Activated naive CD4-positive, alpha-beta T cell treated with anti-CD3 and anti-CD28 coated beads, Interleukin-2, amount 50 U/mL, for 24 hours (primary cell): ENCODE results near the gene ZNF182.
"Not testable (repeated sequence)": the region's sequence is repeated elsewhere in the genome, so short reads cannot be mapped to it uniquely, and the experiment has no call there.

Experiments used
- H3K27ac Mint-ChIP-seq: one replicate; pipeline ENCODE4 v1.8.0; 2021; ENCODE audit warnings: mild to moderate bottlenecking, mixed read lengths
- H3K27me3 Mint-ChIP-seq: one replicate; pipeline ENCODE4 v1.8.0; 2021; ENCODE audit warnings: mixed read lengths
- H3K36me3 Mint-ChIP-seq: one replicate; pipeline ENCODE4 v1.8.0; 2021; ENCODE audit warnings: mixed read lengths
- H3K4me1 Mint-ChIP-seq: one replicate; pipeline ENCODE4 v1.8.0; 2021; ENCODE audit warnings: mixed read lengths
- H3K4me3 Mint-ChIP-seq: one replicate; pipeline ENCODE4 v1.8.0; 2021; ENCODE audit warnings: mild to moderate bottlenecking, mixed read lengths
- H3K9me3 Mint-ChIP-seq: one replicate; pipeline ENCODE4 v1.8.0; 2021; ENCODE audit warnings: mixed read lengths

The ZNF182 gene

DNA sequence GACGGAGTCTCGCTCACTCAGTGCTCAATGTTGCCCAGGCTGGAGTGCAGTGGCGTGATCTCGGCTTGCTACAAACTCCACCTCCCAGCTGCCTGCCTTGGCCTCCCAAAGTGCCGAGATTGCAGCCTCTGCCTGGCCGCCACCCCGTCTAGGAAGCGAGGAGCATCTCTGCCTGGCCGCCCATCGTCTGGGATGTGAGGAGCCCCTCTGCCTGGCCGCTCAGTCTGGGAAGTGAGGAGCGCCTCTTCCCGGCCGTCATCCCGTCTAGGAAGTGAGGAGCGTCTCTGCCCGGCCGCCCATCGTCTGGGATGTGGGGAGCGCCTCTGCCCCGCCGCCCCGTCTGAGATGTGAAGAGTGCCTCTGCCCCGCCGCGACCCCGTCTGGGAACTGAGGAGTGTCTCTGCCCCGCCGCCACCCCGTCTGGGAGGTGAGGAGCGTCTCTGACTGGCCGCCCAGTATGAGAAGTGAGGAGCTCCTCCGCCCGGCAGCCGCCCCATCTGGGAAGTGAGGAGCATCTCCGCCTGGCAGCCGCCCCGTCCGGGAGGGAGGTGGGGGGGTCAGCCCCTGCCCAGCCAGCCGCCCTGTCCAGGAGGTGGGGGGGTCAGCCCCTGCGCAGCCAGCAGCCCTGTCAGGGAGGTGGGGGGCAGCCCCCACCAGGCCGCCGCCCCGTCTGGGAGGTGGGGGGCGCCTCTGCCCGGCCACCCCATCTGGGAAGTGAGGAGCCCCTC lies 13.0 kb upstream of the ZNF182 start:
- H3K27ac Mint-ChIP-seq, H3K4me3 Mint-ChIP-seq, H3K9me3 Mint-ChIP-seq, H3K27me3 Mint-ChIP-seq, H3K36me3 Mint-ChIP-seq, H3K4me1 Mint-ChIP-seq: not testable (repeated sequence)

DNA sequence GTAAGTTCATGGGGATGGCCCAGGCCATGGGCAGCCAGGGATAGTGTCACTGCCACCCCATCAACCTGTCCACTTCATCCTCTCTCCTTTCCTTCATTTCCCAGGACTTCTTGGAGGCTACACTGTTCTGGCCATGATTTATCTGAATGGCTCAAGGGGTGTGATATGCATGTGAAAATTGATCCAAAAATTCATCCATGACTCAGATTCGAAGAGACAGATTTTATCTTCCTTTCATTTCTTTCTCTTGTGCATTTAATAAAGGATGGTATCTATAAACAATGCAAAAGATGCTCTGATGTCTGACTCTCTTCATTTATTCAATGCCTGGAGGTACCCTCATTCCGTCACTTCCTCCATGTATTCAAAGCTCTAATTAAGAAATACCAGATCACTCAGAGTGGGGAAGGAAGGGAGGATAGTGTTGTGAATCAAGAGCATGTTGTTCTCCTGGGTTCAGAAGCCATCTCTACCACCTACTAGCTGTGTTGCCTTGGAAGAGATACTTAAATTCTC lies 5.7 kb upstream of the ZNF182 start:
- not testable (repeated sequence) for H3K27me3 Mint-ChIP-seq, H3K36me3 Mint-ChIP-seq, H3K27ac Mint-ChIP-seq, H3K4me1 Mint-ChIP-seq, H3K9me3 Mint-ChIP-seq, H3K4me3 Mint-ChIP-seq

DNA sequence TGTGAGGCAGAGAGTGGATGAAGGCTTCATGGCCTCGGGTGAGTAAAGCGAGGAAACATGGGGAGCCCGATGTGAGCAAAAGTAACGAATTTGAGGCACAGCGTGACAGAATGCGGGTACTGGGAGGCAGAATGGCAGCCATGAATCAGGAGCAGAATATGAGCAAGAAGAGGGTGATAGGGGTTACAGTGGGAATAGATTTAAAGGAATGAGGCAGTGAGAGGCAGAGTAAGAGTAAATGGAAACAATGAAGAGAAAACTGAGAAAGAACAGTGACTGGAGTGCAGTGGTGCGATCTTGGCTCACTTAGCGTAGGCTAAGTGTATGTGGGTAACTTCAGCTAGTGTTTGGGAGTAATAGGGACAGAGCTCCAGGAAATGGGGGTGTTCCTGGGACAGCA lies 2.9 kb upstream of the ZNF182 start, which contains the start of gene SPACA5:
SPACA5 (plus strand) TSS at position 301 of the 400 bp plus-strand sequence. CDS start 815 bp downstream, outside the sequence.
- H3K27me3 Mint-ChIP-seq, H3K4me3 Mint-ChIP-seq, H3K9me3 Mint-ChIP-seq, H3K27ac Mint-ChIP-seq, H3K36me3 Mint-ChIP-seq: not testable (repeated sequence)
- peaks cover 18% of the 10 kb centered on the region for H3K4me1 Mint-ChIP-seq

GRCh38 chrX:48003367-48003757 lies 427 bp downstream of the ZNF182 start:
- peaks cover 3% of the 10 kb centered on the region for H3K36me3 Mint-ChIP-seq
- no peaks in the 10 kb centered on the region for H3K27me3 Mint-ChIP-seq
- H3K27ac Mint-ChIP-seq, result peak overlapping the region; percentile 99
- H3K4me3 Mint-ChIP-seq, result peak overlapping the region; percentile 100
- no peaks in the 10 kb centered on the region for H3K9me3 Mint-ChIP-seq
- peaks cover 29% of the 10 kb centered on the region for H3K4me1 Mint-ChIP-seq

DNA sequence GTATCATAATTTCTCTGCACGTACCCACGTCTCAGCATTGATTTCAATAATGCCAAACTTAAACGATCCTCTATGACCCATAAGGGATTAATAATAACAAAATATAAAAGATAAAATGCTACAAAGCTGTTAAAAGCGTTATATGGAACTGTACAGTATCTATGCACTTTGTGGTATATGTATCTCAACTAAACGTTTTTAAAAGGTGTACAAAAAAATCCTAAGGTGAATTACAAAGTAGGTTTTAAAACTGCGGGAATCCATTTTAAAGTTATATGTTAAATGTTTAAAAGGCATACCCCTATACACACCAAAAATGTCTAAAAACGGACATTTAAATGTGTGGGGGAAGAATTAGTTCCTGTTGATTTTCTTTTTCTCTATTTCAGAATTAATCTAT lies 860 bp downstream of the ZNF182 start:
- H3K27me3 Mint-ChIP-seq, result no peaks in the 10 kb centered on the region
- peaks cover 29% of the 10 kb centered on the region for H3K4me1 Mint-ChIP-seq
- H3K36me3 Mint-ChIP-seq, result peaks cover 3% of the 10 kb centered on the region
- H3K9me3 Mint-ChIP-seq, result no peaks in the 10 kb centered on the region
- H3K27ac Mint-ChIP-seq, result no peak overlapping the region
- peak overlapping the region; percentile 61 for H3K4me3 Mint-ChIP-seq

DNA sequence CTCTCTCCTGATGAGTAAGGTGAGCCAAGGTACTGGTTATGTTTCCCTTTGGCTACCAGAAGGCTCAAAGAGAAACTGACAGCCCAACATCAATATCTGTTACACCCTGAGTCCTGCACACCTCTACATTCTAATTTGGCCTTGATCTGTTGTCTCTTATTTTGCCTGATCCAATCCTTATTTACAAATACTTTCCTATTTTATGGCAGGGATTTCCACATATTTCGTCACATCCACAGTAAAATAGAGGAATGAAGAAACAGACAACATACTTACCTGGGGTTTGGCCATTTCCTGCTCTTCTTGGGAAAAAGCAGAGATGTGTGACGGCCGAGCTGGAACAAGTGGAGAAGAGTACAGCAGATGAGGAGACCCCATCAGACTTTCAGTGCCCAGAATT lies 1.5 kb downstream of the ZNF182 start:
- Mint-ChIP-seq H3K27me3 (no peaks in the 10 kb centered on the region), H3K9me3 (no peaks in the 10 kb centered on the region), H3K27ac (peak overlapping the region; percentile 30), H3K36me3 (peaks cover 3% of the 10 kb centered on the region), H3K4me1 (peaks cover 29% of the 10 kb centered on the region), H3K4me3 (peak overlapping the region; percentile 55)

DNA sequence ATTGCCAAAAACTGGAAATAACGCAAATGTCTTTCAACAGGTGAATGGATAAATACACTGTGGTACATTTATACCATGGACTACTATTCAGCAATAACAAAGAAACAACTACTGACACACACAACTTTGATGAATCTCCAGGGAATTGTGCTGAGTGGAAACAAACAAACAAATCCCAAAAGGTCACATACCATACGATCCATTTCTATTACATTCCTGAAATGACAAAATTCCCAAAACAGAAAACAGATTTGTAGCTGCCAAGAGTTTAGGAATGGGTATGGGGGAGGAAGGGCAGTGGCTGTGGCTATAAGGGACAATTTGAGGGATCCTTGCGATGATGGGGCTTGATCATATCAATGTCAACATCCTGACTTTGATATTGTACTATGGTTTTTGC lies 2.5 kb downstream of the ZNF182 start:
- Mint-ChIP-seq H3K36me3 (peaks cover 3% of the 10 kb centered on the region), H3K4me3 (peak overlapping the region; percentile 23), H3K27me3 (no peaks in the 10 kb centered on the region), H3K4me1 (peaks cover 31% of the 10 kb centered on the region), H3K9me3 (no peaks in the 10 kb centered on the region), H3K27ac (no peak overlapping the region)

DNA sequence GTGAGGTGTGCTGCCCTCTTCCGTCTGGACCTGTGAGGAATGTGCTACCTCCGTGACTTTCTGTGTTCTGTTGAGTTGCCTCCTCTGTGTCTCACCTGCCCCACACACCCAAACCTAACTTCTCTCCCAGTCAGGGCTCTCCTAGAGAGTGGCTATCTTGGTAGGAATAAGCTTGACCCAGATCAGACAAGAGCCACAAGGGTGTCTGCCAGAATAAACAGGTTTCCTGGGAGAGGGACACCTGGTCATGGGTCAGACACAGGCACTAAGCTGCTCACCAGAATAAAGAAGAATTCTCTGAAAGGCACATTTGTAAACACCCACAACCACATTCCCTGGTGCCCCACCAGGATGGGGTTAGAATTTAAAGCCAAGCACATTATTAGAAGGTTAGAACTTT lies 11.1 kb downstream of the ZNF182 start:
- H3K9me3 Mint-ChIP-seq, result no peaks in the 10 kb centered on the region
- H3K27me3 Mint-ChIP-seq, result no peaks in the 10 kb centered on the region
- H3K4me3 Mint-ChIP-seq, result no peak overlapping the region
- no peak overlapping the region for H3K27ac Mint-ChIP-seq
- peaks cover 14% of the 10 kb centered on the region for H3K36me3 Mint-ChIP-seq
- peaks cover 47% of the 10 kb centered on the region for H3K4me1 Mint-ChIP-seq

- H3K9me3 Mint-ChIP-seq, result no peaks in the 10 kb centered on the region
- peak overlapping the region; percentile 84 for H3K27ac Mint-ChIP-seq
- H3K36me3 Mint-ChIP-seq, result peaks cover 17% of the 10 kb centered on the region
- H3K4me3 Mint-ChIP-seq, result peak overlapping the region; percentile 69
- no peaks in the 10 kb centered on the region for H3K27me3 Mint-ChIP-seq
- H3K4me1 Mint-ChIP-seq, result peaks cover 47% of the 10 kb centered on the region
Observed at GRCh38 chrX:47992095-47992380, 11.8 kb downstream of the ZNF182 start.

DNA sequence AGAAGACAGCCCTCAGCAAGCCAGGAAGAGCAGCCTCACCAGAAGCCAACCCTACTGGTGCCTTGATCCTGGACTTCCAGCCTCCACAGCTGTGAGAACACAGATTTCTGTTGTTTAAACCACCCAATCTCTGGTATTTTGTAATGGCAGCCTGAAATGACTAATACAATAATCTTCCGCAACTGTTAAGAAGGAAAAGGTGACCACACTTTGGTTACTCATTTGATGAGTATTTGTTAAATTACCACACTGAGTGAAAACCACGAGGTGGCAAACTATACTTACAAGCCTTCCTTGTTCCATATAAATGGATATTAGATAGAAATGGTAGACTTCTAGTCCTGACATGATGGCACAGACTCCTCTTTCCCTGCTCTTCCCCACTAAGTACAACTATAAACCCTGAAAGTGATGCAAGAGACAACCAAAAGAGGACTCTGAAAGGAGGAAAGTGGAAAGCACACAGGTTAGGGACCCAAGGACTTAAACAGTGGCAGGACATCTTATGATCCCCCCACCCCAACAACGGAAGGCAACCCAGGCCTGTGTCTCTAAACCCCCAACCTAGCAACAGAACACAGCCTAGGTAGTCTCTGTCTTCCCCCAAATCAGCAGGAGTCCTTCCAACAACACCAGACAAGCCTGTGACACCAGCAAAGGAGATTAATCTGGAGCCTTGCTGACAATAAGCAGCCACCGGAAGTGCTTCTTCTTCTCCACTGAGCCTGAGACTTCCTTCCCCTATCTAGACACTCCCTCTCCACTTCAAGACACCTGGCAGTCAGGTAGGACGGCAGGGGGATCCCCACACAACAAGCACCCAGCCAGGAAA lies 12.3 kb downstream of the ZNF182 start:
- peaks cover 20% of the 10 kb centered on the region for H3K36me3 Mint-ChIP-seq
- H3K4me3 Mint-ChIP-seq, result peak overlapping the region; percentile 69
- peak overlapping the region; percentile 84 for H3K27ac Mint-ChIP-seq

GRCh38 chrX:47976254-47977151 lies 27.3 kb downstream of the ZNF182 start:
- H3K27me3 Mint-ChIP-seq, result no peaks in the 10 kb centered on the region
- peaks cover 42% of the 10 kb centered on the region for H3K36me3 Mint-ChIP-seq
- no peaks in the 10 kb centered on the region for H3K4me1 Mint-ChIP-seq
- H3K4me3 Mint-ChIP-seq, result no peak overlapping the region
- no peaks in the 10 kb centered on the region for H3K9me3 Mint-ChIP-seq
- no peak overlapping the region for H3K27ac Mint-ChIP-seq

More for the DNA sequence above, 12.3 kb downstream of the ZNF182 start:
- peaks cover 47% of the 10 kb centered on the region for H3K4me1 Mint-ChIP-seq
- peaks cover under 1% of the 10 kb centered on the region for H3K9me3 Mint-ChIP-seq
- no peaks in the 10 kb centered on the region for H3K27me3 Mint-ChIP-seq

DNA sequence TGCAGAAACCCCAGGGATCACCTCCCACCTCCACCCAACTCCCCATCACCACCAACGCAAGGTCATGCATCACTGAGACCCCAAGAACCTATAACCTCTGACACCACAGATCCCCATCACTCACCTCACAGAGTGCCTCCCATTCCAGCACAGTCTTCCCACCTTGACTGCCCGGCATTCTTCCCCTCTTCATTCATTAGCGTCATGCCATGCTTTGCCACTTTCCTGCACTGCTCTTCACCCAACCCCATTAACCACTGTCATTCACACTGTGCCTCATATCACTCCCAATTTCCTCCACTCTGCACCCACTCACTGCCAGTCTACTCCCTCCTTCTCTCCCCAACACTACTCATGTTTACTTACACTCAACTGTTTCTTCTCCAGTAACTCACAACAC lies 30.6 kb downstream of the ZNF182 start:
- Mint-ChIP-seq H3K4me3 (no peak overlapping the region), H3K36me3 (peaks cover 24% of the 10 kb centered on the region), H3K9me3 (no peaks in the 10 kb centered on the region), H3K27ac (no peak overlapping the region), H3K27me3 (no peaks in the 10 kb centered on the region), H3K4me1 (no peaks in the 10 kb centered on the region)

- not testable (repeated sequence) for H3K9me3 Mint-ChIP-seq, H3K27ac Mint-ChIP-seq, H3K27me3 Mint-ChIP-seq, H3K4me1 Mint-ChIP-seq, H3K4me3 Mint-ChIP-seq, H3K36me3 Mint-ChIP-seq
Observed at GRCh38 chrX:47965526-47965925, 38.3 kb downstream of the ZNF182 start.

GRCh38 chrX:47961830-47962229 lies 42.0 kb downstream of the ZNF182 start:
- H3K9me3 Mint-ChIP-seq, H3K27ac Mint-ChIP-seq, H3K36me3 Mint-ChIP-seq, H3K27me3 Mint-ChIP-seq, H3K4me3 Mint-ChIP-seq, H3K4me1 Mint-ChIP-seq: not testable (repeated sequence)

DNA sequence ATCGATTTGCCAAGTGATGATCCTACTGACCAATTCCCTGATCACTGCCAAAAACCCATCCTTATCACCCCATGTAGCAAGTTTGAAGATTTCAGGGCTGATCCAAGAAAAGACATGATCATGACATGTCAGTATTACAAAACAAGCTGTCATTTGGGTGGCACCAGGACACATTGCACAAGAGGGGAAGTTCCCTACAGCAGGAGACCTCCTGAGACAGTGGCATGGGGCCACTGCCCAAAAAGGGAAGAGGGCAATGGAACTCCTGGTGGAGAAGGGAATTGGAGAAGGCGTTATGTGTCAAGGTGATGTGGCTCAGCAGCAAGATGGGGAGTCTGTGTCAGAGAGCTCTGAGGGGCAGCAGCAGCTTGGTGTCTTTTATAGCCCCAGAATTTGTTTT lies 43.4 kb downstream of the ZNF182 start:
- Mint-ChIP-seq H3K4me3 (no peak overlapping the region), H3K4me1 (no peaks in the 10 kb centered on the region), H3K36me3 (peaks cover 4% of the 10 kb centered on the region), H3K27ac (no peak overlapping the region), H3K9me3 (peaks cover 4% of the 10 kb centered on the region), H3K27me3 (no peaks in the 10 kb centered on the region)
